ENCODE data around the gene SARDH.

DNA sequence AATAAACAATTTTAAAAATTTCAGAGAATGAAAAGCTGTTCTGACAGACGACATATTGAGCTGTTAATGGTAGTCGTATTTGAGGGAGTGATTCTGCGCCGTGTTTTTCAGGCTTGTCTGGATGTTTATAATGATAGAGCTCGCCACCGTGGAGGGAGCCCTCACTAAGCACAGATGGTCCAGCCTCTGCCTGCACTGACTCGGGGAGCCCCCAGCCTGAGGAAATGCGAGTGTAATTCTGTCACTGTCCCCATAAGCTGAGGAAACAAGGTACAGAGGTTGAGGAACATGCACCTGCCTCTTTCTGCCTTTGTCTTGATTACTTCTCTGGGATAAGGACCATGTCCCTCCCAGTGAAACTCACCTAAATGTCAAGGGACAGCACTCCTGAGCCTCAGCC is 109.4 kb downstream of the SARDH start:
- TF ChIP-seq, protein P1, sequence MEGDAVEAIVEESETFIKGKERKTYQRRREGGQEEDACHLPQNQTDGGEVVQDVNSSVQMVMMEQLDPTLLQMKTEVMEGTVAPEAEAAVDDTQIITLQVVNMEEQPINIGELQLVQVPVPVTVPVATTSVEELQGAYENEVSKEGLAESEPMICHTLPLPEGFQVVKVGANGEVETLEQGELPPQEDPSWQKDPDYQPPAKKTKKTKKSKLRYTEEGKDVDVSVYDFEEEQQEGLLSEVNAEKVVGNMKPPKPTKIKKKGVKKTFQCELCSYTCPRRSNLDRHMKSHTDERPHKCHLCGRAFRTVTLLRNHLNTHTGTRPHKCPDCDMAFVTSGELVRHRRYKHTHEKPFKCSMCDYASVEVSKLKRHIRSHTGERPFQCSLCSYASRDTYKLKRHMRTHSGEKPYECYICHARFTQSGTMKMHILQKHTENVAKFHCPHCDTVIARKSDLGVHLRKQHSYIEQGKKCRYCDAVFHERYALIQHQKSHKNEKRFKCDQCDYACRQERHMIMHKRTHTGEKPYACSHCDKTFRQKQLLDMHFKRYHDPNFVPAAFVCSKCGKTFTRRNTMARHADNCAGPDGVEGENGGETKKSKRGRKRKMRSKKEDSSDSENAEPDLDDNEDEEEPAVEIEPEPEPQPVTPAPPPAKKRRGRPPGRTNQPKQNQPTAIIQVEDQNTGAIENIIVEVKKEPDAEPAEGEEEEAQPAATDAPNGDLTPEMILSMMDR (IDR thresholded peaks at IDR 0.05; ENCODE audit: low read length): no peak
- TF ChIP-seq EZH2 (IDR thresholded peaks at IDR 0.05; ENCODE audit: borderline replicate concordance, low read length): no peak
